Measurements from ENCODE around the gene SIX5.
"Not testable (repeated sequence)": the region's sequence is repeated elsewhere in the genome, so short reads cannot be mapped to it uniquely, and the experiment has no call there.

Gene SIX5

DNA sequence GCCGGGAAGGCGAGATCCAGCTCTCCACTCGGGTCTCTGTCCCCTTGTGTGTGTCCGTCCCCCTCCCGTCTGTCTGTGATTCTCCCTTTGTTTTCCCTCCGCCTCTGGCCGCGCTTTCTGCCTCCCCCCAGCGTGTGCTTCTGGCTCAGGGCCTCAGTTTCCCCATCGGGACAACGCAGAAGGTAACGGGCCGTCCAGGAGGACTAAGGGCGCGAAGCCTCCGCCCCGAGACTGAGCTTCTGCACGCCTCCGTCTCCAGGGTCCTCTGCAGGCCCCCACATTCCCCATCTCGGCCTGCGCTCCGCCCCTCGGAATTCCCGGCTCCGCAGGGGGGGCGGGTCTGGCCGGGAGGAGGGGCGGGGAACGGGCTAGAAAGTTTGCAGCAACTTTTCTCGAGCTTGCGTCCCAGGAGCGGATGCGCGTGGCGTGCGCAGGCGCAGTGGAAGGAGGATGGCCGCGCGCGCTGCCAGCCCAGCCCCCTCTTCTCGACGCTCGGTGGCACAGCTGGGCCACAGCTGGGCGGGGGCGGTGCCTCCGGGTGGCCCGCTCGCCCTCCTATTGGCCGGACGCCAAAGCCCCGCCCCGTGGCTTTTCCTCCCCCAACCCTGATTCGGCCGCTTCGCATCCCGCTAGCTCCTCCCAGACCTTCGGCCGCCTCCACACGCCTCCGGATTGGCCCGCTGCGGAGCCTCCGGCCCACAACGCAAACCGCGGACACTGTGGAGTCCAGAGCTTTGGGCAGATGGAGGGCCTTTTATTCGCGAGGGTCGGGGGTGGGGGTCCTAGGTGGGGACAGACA is at the start of gene SIX5:
SIX5 (minus strand) TSS at position 269 of the 799 bp plus-strand sequence. CDS start 408 bp downstream, outside the sequence.
- peak; percentile 97 for DNase-seq (ENCODE audit: low read depth)

GRCh38 chr19:45817725-45818301 is 48.8 kb upstream of the SIX5 start:
- no peak for DNase-seq (ENCODE audit: low read depth)

- DNase-seq (ENCODE audit: low read depth) = peak; percentile 88
These were observed 48.1 kb upstream of the SIX5 start for GRCh38 chr19:45817010-45817724.

- no peak for DNase-seq (ENCODE audit: low read depth)
These were observed 47.4 kb upstream of the SIX5 start for GRCh38 chr19:45816236-45817009.

DNA sequence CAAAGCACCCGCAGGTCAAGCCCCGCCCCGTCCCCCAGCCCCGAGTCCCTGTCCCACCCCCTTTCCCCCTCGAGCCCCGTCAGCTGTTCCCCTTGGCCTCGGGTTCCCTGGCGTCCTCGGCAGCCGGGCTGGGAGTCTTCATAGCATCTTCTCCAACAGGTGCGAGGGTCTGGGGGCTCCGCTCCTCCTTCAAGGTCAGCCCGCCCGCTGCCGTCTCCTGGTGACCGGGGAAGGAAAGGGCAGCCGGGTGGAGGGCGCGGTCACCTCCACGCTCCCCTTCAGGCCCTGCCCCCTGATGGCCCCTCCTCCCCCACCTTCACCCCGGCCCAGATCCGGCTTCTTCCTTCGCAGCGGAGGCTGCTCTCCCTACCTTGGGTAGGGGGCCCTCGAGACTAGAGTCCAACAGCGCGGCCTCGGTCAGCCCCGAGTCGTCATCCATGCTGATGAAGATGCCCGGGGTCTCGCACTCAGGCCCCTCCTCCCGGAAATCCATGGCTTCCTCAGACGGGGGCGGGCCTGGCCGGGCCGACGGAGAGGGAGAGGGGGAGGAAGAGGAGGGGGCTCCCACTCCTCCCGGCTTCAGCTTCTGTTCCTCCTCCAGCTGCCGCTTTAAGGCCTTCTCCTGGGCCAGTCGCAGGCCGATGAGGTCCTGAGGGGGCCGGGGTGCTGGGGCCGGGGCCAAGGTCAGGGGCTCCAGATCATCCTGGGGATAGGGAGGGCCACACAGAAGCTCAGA is 46.6 kb upstream of the SIX5 start:
- no peak for DNase-seq (ENCODE audit: low read depth)

GRCh38 chr19:45814851-45815480 is 45.9 kb upstream of the SIX5 start, which contains the start of gene RSPH6A:
RSPH6A (minus strand) TSS chr19:45815308; CDS start chr19:45815176, 132 bp downstream.
- no peak for DNase-seq (ENCODE audit: low read depth)

GRCh38 chr19:45814166-45814780 is 45.2 kb upstream of the SIX5 start:
- no peak for DNase-seq (ENCODE audit: low read depth)

GRCh38 chr19:45812297-45812696 is 43.2 kb upstream of the SIX5 start:
- DNase-seq (ENCODE audit: low read depth) = no peak

- peak; percentile 86 for DNase-seq (ENCODE audit: low read depth)
These were observed 40.6 kb upstream of the SIX5 start for GRCh38 chr19:45809643-45810159.

DNA sequence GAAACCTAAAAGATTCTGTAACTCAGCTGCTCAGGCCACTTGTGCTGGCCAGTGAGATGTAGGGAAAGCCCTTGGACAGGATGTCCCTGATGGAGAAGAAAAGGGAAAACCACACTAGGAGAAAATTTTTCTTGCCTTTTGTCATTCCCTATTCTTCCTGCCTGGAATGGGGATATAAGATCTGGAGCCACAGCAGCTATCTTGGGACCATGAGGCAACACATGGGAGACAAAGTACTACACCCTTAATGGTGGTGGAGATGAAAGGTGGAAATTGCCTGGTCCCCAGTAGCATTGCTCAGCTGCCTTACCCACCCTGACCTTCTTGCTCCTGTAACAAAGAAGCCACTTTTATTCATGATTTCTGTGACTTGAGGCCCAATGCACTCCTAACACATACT is 36.7 kb upstream of the SIX5 start:
- no peak for DNase-seq (ENCODE audit: low read depth)

DNA sequence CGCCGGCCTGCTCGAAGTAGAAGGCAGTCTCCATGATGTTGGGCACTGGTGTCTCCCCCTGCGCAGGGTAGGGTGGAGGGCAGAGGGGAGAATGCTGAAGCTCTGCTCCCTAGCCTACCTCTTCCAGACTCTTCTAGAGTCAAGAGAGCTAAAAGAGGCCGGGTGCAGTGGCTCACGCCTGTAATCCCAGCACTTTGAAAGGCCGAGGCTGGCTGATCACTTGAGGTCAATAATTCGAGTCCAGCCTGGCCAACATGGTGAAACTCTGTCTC is 35.8 kb upstream of the SIX5 start:
- no peak for DNase-seq (ENCODE audit: low read depth)

- DNase-seq (ENCODE audit: low read depth) = no peak
These were observed 35.3 kb upstream of the SIX5 start for GRCh38 chr19:45804140-45804958.

DNA sequence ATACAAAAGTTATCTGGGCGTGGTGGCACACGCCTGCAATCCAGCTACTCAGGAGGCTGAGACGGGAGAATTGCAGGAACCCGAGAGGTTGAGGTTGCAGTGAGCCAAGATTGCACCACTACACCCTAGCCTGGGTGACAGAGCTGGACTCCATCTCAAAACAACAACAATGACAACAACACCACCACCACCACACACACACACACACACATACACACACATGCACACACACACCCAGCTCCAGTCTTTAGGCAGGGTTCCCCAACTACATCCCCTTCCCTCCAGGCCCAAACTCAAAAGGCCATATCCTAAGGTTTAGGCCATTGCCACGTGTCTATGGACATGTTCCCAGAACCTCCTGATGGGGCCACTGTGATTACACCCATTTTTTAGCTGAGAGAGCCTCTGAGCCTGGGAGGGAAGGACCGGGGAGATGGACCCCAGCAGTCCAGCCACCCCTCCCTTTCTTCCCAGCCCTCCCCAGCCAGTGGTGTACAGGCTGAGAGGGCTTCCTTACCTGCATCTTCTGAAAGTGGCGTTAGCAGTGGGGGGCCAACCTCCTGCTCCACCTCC is 32.6 kb upstream of the SIX5 start:
- no peak for DNase-seq (ENCODE audit: low read depth)

DNA sequence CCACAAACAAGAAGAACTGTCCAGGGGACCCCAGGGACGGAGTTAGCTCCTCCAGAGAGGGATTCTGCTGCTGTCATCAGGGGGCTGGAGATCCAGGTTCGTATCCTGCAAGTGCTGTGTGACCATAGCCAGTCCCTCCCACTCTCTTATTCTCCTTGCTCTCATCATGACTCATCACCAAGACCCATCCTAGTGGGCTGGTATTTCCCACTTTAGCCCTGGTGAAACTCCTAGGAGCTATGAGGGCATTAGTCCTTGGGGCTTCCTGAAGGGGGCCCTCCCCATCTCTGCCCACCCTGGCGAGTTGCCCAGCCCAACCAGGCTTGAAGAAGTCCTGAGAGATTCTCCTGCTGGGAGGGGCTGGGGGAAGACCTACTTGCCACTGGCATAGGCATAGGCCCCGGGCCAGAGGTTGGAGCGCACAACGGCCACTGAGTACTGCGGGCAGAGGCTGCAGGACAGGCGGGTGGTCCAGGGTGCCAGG is 31.1 kb upstream of the SIX5 start:
- peak; percentile 58 for DNase-seq (ENCODE audit: low read depth)

- DNase-seq (ENCODE audit: low read depth) = not testable (repeated sequence)
These were observed 30.5 kb upstream of the SIX5 start for GRCh38 chr19:45799541-45799940.

GRCh38 chr19:45798995-45799517 is 30.0 kb upstream of the SIX5 start:
- DNase-seq (ENCODE audit: low read depth) = peak; percentile 59

DNA sequence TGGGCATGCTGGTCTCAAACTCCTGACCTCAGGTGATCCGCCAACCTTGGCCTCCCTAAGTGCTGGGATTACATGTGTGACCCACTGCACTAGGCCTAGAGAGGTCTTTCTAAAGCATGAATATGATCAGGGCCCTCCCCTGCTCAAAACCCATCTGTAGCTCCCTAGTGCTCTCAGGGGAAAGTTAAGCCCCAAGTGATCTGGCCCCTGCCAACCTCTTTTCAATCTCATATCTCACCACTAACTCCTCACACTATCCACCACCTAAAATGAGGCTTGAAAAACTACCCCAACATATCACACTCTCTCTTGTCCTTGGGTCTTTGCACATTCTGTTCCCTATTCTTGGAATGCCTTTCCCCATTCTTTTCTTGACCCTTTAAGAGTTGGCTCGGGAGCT is 25.6 kb upstream of the SIX5 start:
- no peak for DNase-seq (ENCODE audit: low read depth)

- DNase-seq (ENCODE audit: low read depth) = no peak
These were observed 24.8 kb upstream of the SIX5 start for GRCh38 chr19:45793876-45794275.

DNA sequence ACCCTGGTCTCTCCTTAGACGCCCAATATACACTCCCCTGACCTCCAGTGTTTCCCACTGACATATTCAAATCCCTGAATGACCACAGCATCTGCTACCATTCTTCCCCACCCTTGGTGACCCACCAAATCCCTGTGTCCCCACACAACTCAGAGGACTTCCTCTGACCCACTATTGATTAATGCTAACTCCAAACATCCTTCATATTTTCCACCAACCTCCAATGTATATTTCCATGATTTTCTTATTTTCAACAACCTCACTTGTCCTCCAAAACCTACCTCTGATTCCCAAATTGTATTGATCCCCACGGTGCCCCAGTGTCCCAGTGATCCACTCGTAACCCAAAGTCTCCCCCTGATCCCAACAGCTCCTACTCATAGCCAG is 24.1 kb upstream of the SIX5 start:
- no peak for DNase-seq (ENCODE audit: low read depth)
